HT1080 (cell line): ENCODE measurements around the gene PAK6. TPM values are rescaled to one million over a fixed set of nuclear protein-coding genes. Genes with fewer than 3 reads are reported as not detected.

Experiments used
- total RNA-seq: library from RNA; depleted of rRNA; stranded (reverse); fragments of >200 nt; shearing (Covaris generic); gene quantifications from 2 replicates; pipeline ENCODE4 v1.2.3, GENCODE V29; 2014; rRNA removed

Gene PAK6
- total RNA-seq, 1 experiment from 2014 or later, result 0.02 TPM

Other genes starting within 250 kb of the PAK6 start
- gene SRP14, start 199.9 kb upstream of the PAK6 start, total RNA-seq, result 314 and 330 TPM in 2 replicates
- gene BMF, start 130.2 kb upstream of the PAK6 start, total RNA-seq, result 0.23 and 0.66 TPM in 2 replicates
- gene BUB1B, start 78.0 kb upstream of the PAK6 start, total RNA-seq, result 61.1 and 69.5 TPM in 2 replicates
- gene ANKRD63, start 44.0 kb downstream of the PAK6 start, total RNA-seq, result not detected in 2 replicates
- 0.16 and 0.40 TPM in 2 replicates for gene PLCB2, start 68.9 kb downstream of the PAK6 start, total RNA-seq
- 23.9 and 28.7 TPM in 2 replicates for gene INAFM2, start 84.6 kb downstream of the PAK6 start, total RNA-seq
- 26.0 and 33.4 TPM in 2 replicates for gene CCDC9B, start 101.9 kb downstream of the PAK6 start, total RNA-seq
- not detected in 2 replicates for gene PHGR1, start 112.0 kb downstream of the PAK6 start, total RNA-seq
- gene DISP2, start 119.2 kb downstream of the PAK6 start, total RNA-seq, result 1.0 and 1.8 TPM in 2 replicates
- 132 and 161 TPM in 2 replicates for gene KNSTRN, start 143.7 kb downstream of the PAK6 start, total RNA-seq
- gene IVD, start 166.7 kb downstream of the PAK6 start, total RNA-seq, result 15.3 and 18.5 TPM in 2 replicates
- 17.5 and 18.0 TPM in 2 replicates for gene BAHD1, start 201.9 kb downstream of the PAK6 start, total RNA-seq
- 19.1 and 30.5 TPM in 2 replicates for gene CHST14, start 231.9 kb downstream of the PAK6 start, total RNA-seq